Measurements from ENCODE around the gene PFDN2.

DNA sequence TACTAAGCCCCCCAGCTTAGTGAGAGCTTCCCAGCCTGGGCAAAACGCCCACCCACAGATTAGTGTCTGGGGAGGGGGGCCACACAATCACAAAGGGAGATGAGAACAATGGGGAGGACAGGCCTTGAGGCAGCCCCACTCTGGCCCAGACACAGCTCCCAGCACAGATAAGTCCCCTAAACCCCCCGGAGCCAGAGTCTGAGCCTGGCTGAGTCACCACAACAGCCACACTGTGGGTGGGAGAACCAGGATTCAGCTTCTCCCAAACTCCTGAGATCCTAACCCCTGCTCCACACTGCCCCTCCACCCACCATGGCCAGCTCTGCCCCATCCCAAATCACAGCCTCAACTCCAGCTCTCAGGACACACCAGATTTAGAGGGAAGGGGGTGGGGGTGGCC, 32.7 kb downstream of the PFDN2 start:
- TF ChIP-seq, protein P1, sequence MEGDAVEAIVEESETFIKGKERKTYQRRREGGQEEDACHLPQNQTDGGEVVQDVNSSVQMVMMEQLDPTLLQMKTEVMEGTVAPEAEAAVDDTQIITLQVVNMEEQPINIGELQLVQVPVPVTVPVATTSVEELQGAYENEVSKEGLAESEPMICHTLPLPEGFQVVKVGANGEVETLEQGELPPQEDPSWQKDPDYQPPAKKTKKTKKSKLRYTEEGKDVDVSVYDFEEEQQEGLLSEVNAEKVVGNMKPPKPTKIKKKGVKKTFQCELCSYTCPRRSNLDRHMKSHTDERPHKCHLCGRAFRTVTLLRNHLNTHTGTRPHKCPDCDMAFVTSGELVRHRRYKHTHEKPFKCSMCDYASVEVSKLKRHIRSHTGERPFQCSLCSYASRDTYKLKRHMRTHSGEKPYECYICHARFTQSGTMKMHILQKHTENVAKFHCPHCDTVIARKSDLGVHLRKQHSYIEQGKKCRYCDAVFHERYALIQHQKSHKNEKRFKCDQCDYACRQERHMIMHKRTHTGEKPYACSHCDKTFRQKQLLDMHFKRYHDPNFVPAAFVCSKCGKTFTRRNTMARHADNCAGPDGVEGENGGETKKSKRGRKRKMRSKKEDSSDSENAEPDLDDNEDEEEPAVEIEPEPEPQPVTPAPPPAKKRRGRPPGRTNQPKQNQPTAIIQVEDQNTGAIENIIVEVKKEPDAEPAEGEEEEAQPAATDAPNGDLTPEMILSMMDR (IDR thresholded peaks at IDR 0.05; ENCODE audit: poor library complexity), result no peak
- no peak for TF ChIP-seq EZH2 (IDR thresholded peaks at IDR 0.05; ENCODE audit: borderline replicate concordance)
